ENCODE data around the gene GRAMD4.

GRCh38 chr22:46665751-46666280 lies 45.6 kb downstream of the GRAMD4 start:
- TF ChIP-seq CTCF (IDR thresholded peaks at IDR 0.05; ENCODE audit: poor library complexity) (no peak), EZH2phosphoT487 (IDR thresholded peaks at IDR 0.05; ENCODE audit: low read depth, severe bottlenecking, unreplicated experiment) (no peak)
